Liver (tissue), 9 donors: ENCODE results near the gene DIP2B. TPM values are rescaled to one million over a fixed set of nuclear protein-coding genes. Genes with fewer than 3 reads are reported as not detected.
"Not testable (repeated sequence)": the region's sequence is repeated elsewhere in the genome, so short reads cannot be mapped to it uniquely, and the experiment has no call there.

ENCODE experiments used
- DNase-seq: peaks from one replicate; pipeline ENCODE4 v3.0.0-alpha.2; 2017; ENCODE audit warnings: low spot score
- H3K27ac ChIP-seq, 2 donors: one replicate each; pipeline ENCODE4 v1.7.0; 2013; ENCODE audit warnings: inconsistent platforms in 2 of 2, low read length in 2 of 2, control low read depth in 1 of 2, low read depth in 1 of 2, mild to moderate bottlenecking in 1 of 2
- H3K27me3 ChIP-seq, 4 donors: one replicate each; pipeline versions ENCODE4 v1.6.1 to v1.7.0; 2013; ENCODE audit warnings: low read length in 3 of 4, inconsistent platforms in 1 of 4, mild to moderate bottlenecking in 1 of 4, moderate library complexity in 1 of 4; ENCODE audit not compliant: control insufficient read depth in 4 of 4, insufficient read depth in 4 of 4
- H3K36me3 ChIP-seq, 4 donors: one replicate each; pipeline versions ENCODE4 v1.6.1 to v1.7.0; 2013; ENCODE audit warnings: low read length in 3 of 4, mild to moderate bottlenecking in 3 of 4, low read depth in 1 of 4, moderate library complexity in 1 of 4; ENCODE audit not compliant: control insufficient read depth in 4 of 4, insufficient read depth in 3 of 4
- H3K4me1 ChIP-seq, 4 donors: one replicate each; pipeline versions ENCODE4 v1.6.1 to v1.7.0; 2013; ENCODE audit warnings: low read length in 3 of 4, mild to moderate bottlenecking in 3 of 4, moderate library complexity in 1 of 4; ENCODE audit not compliant: control insufficient read depth in 4 of 4, insufficient read depth in 4 of 4
- H3K4me3 ChIP-seq, 3 donors: one replicate each; pipeline versions ENCODE4 v1.6.1 to v1.7.0; 2013; ENCODE audit warnings: low read length in 3 of 3, control low read depth in 1 of 3, low read depth in 1 of 3, mild to moderate bottlenecking in 1 of 3
- H3K9ac ChIP-seq, 2 donors: one replicate each; pipeline ENCODE4 v1.7.0; 2013; ENCODE audit warnings: low read length in 2 of 2, mild to moderate bottlenecking in 2 of 2, moderate library complexity in 2 of 2, control low read depth in 1 of 2, low read depth in 1 of 2
- H3K9me3 ChIP-seq, 4 donors: one replicate each; pipeline versions ENCODE4 v1.6.1 to v1.7.0; 2013; ENCODE audit warnings: low read length in 3 of 4; ENCODE audit not compliant: control insufficient read depth in 4 of 4
- CTCF ChIP-seq: fragments of 150-350 bp; IDR thresholded peaks from 2 replicates; pipeline ENCODE4 v1.5.1; 2017; ENCODE audit warnings: improper control_type of control experiment, low read depth, low read length; ENCODE audit not compliant: missing input control
- EGR1 ChIP-seq, 2 donors: IDR thresholded peaks; 2 replicates each; pipeline ENCODE4 v1.6.1; 2016 to 2018; ENCODE audit warnings: antibody characterized with exemption in 2 of 2, low read depth in 2 of 2
- HNF4A ChIP-seq, 2 donors: conservative IDR thresholded peaks; 2 replicates each; pipeline ENCODE4 v1.6.1; 2016; ENCODE audit warnings: antibody characterized with exemption in 2 of 2, mild to moderate bottlenecking in 2 of 2
- JUND ChIP-seq, 2 donors: IDR thresholded peaks; 2 replicates each; pipeline ENCODE4 v1.6.1; 2016; ENCODE audit warnings: antibody characterized with exemption in 2 of 2
- NR2F2 ChIP-seq: IDR thresholded peaks from 2 replicates; pipeline ENCODE4 v1.6.1; 2016; ENCODE audit warnings: antibody characterized with exemption
- RAD21 ChIP-seq, 2 donors: IDR thresholded peaks; 2 replicates each; pipeline ENCODE4 v1.6.1; 2016; ENCODE audit warnings: antibody characterized with exemption in 2 of 2, mild to moderate bottlenecking in 2 of 2
- SP1 ChIP-seq: IDR thresholded peaks from 2 replicates; pipeline ENCODE4 v1.6.1; 2018; ENCODE audit warnings: antibody characterized with exemption, mild to moderate bottlenecking
- WGBS: extraction: QIAGEN DNeasy Blood & Tissue Kit; methylation state at CpG from one replicate; pipeline ENCODE4 v1.1.7; 2013; 5-methylcytosine and 5-hydroxymethylcytosine counted together
- polyA plus RNA-seq, 2 donors: library from polyadenylated mRNA; stranded (reverse) in 1 of 2; unstranded in 1 of 2; fragments of 200-250 nt in 1 of 2; fragments of >200 nt in 1 of 2; fragmentation: Nextera tagmentation in 1 of 2; extraction: Ambion mirVana in 1 of 2; gene quantifications; one replicate each; pipeline versions ENCODE4 v1.2.1 to v1.2.3, GENCODE V29; 2013 to 2015
- total RNA-seq, 2 donors: library from RNA; depleted of rRNA; stranded (reverse); fragments of >200 nt; gene quantifications; one replicate each; pipeline ENCODE4 v1.2.3, GENCODE V29; 2014
- TF ChIP-seq, protein P1 (sequence below): IDR thresholded peaks from 2 replicates; pipeline ENCODE4 v1.6.1; 2016; ENCODE audit warnings: antibody characterized with exemption
- TF ChIP-seq, protein P2 (sequence below): IDR thresholded peaks from 2 replicates; pipeline ENCODE4 v1.6.1; 2016; ENCODE audit warnings: antibody characterized with exemption, mild to moderate bottlenecking
- donor health status: healthy.
- donor health status: healthy.
- donor health status: healthy.
- donor health status: healthy.
- donor health status: healthy.

The DIP2B gene
- total and polyA plus RNA-seq, 4 donors, result 4.8 to 30.7 (median 13.8) TPM

GRCh38 chr12:50488801-50489200 lies 16.0 kb upstream of the DIP2B start (continued):
- no peak for TF ChIP-seq CTCF
- no peak for TF ChIP-seq JUND (IDR thresholded peaks at IDR 0.05)
- TF ChIP-seq, protein P1, sequence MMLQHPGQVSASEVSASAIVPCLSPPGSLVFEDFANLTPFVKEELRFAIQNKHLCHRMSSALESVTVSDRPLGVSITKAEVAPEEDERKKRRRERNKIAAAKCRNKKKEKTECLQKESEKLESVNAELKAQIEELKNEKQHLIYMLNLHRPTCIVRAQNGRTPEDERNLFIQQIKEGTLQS, result no peak

DNA sequence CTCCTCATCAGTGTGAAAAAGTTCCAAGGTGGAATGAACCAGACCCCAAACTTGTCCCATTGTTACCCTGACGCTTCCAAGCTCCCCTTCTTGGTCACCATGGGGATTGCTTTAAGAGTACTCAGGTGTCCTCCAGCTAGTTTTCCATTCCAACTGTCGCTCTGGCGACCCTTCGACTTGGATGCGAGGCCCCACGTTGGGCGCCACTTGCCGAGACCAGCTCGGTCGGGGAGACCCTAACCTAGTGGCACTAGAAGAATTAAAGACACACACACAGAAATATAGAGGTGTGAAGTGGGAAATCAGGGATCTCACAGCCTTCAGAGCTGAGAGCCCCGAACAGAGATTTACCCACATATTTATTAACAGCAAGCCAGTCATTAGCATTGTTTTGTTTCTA lies 6.7 kb upstream of the DIP2B start:
- WGBS, result 94% methylated on average over 11 of the region's 11 CpGs
- not testable (repeated sequence) for H3K4me3 ChIP-seq, DNase-seq, H3K27ac ChIP-seq, H3K9ac ChIP-seq, H3K4me1 ChIP-seq, H3K27me3 ChIP-seq, H3K36me3 ChIP-seq
- H3K9me3 ChIP-seq, result peaks cover 0 to 16% (median 5%) of the 10 kb centered on the region in 4 donors

DNA sequence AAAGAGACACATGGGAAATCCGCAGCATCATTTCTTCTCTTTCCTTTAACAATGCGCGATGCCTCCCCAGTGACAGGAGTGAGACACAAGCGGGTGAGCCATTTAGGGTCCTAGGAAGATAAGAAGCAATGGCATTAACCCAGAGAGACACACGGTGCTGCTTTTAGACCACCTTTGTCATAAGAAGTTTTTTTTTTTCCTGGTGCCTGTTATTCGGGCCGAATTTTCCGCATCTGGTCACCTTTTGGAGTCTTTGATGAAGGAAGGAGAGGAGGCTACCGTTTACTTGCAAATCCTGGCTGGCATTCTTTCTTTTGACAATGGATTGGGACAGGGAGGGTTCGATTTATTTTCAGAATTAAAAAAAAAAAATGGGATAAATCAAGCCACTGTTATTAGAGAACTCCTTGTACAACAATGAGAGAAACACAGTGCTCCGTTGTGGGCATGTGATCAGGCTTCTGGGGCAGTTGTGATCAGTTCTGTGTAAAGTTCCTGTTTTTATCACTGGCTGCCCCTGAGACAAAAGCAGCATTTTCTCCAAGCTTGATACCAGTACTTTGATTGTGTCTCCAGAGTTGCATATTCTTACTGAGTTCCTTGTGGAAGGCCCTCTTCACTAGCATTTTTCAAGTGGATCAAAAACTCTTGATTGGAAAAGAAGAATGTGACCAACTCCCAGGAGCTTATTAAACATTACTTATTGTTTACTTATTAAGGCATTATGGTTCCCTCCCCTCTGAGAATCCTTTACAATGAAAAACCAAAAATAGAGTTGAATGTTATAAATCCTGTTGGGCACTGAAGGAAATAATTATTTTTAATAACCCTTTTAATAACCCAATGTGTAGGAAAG lies 1.1 kb downstream of the DIP2B start:
- H3K9ac ChIP-seq, result peak overlapping the region; percentile 55 to 92
- H3K36me3 ChIP-seq, result no peaks in the 10 kb centered on the region
- peak overlapping the region; percentile 84 to 96 (median 89) for H3K4me3 ChIP-seq
- H3K4me1 ChIP-seq, result peaks cover 3 to 50% (median 38%) of the 10 kb centered on the region in 4 donors
- no peak for DNase-seq
- WGBS, result 1% methylated on average over 11 of the region's 11 CpGs
- no peak for TF ChIP-seq JUND (IDR thresholded peaks at IDR 0.05)
- TF ChIP-seq NR2F2, result no peak
- TF ChIP-seq HNF4A (conservative IDR thresholded peaks at IDR 0.05), result no peak
- no peak for TF ChIP-seq CTCF
- TF ChIP-seq EGR1 (IDR thresholded peaks at IDR 0.05; ENCODE audit: low read depth in 2 of 2), result no peak
- TF ChIP-seq, protein P2, sequence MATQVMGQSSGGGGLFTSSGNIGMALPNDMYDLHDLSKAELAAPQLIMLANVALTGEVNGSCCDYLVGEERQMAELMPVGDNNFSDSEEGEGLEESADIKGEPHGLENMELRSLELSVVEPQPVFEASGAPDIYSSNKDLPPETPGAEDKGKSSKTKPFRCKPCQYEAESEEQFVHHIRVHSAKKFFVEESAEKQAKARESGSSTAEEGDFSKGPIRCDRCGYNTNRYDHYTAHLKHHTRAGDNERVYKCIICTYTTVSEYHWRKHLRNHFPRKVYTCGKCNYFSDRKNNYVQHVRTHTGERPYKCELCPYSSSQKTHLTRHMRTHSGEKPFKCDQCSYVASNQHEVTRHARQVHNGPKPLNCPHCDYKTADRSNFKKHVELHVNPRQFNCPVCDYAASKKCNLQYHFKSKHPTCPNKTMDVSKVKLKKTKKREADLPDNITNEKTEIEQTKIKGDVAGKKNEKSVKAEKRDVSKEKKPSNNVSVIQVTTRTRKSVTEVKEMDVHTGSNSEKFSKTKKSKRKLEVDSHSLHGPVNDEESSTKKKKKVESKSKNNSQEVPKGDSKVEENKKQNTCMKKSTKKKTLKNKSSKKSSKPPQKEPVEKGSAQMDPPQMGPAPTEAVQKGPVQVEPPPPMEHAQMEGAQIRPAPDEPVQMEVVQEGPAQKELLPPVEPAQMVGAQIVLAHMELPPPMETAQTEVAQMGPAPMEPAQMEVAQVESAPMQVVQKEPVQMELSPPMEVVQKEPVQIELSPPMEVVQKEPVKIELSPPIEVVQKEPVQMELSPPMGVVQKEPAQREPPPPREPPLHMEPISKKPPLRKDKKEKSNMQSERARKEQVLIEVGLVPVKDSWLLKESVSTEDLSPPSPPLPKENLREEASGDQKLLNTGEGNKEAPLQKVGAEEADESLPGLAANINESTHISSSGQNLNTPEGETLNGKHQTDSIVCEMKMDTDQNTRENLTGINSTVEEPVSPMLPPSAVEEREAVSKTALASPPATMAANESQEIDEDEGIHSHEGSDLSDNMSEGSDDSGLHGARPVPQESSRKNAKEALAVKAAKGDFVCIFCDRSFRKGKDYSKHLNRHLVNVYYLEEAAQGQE, result peak; percentile 19
- no peak for TF ChIP-seq SP1
- peak; percentile 22 to 33 for TF ChIP-seq RAD21 (IDR thresholded peaks at IDR 0.05)
- peak overlapping the region; percentile 95 to 97 for H3K27ac ChIP-seq
- H3K9me3 ChIP-seq, result no peaks in the 10 kb centered on the region
- no peaks in the 10 kb centered on the region for H3K27me3 ChIP-seq
